SK-N-MC (cell line): ENCODE data around the gene ASIC2.
"Not testable (repeated sequence)": the region's sequence is repeated elsewhere in the genome, so short reads cannot be mapped to it uniquely, and the experiment has no call there.

Source experiments
- EZH2 ChIP-seq: fragments of 200-600 bp; sonication (generic); IDR thresholded peaks from one replicate; pipeline ENCODE4 v1.6.1; 2017; ENCODE audit warnings: antibody characterized with exemption
- FOXP2 ChIP-seq: optimal IDR thresholded peaks from 2 replicates; pipeline ENCODE3; 2011; ENCODE audit warnings: mild to moderate bottlenecking, moderate library complexity; ENCODE audit not compliant: insufficient read depth; ENCODE audit errors: extremely low read length, control extremely low read depth
- POLR2AphosphoS5 ChIP-seq: IDR thresholded peaks from 2 replicates; pipeline ENCODE4 v1.6.1; 2012; ENCODE audit warnings: mild to moderate bottlenecking, low read depth, low read length, borderline replicate concordance

- not testable (repeated sequence) for TF ChIP-seq POLR2AphosphoS5, EZH2, FOXP2
Observed at GRCh38 chr17:32987453-32987805, 305.7 kb downstream of the ASIC2 start.
